ENCODE results near the gene CEBPZ.

Gene CEBPZ

GRCh38 chr2:37268111-37268510 is 36.7 kb upstream of the CEBPZ start:
- TF ChIP-seq FOXP2 (optimal IDR thresholded peaks at IDR 0.05; ENCODE audit: borderline replicate concordance, extremely low read depth, extremely low read length, insufficient read depth) (no peak), REST (IDR thresholded peaks at IDR 0.05; ENCODE audit: insufficient read depth in 1 of 2, low read depth in 2 of 2, low read length in 2 of 2) (peak; percentile 47 to 80; a peak in 3 of 4 replicates), TAF1 (IDR thresholded peaks at IDR 0.05; ENCODE audit: borderline replicate concordance, insufficient read depth, low read length) (no peak), POLR2AphosphoS5 (IDR thresholded peaks at IDR 0.05; ENCODE audit: low read depth, low read length) (no peak), SIN3A (IDR thresholded peaks at IDR 0.05; ENCODE audit: borderline replicate concordance, insufficient read depth, low read length) (no peak)

DNA sequence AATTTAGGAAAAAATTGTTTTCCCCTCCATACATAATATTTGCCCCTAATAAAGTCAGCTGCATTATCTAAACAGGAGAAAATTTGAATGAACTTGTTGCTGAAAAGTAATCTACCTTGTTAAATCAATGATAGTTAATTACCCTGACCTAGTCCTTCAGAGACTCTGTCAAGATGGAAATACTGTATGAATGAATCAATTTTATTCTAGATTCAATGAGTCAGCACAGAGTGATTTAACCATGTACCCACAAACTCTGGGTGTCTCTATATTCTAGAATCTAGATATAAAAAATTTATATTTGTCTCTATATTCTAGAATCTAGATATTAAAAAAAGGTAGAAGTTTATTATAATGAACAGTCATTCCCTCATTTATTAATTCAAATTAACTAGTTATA is 36.3 kb upstream of the CEBPZ start:
- TF ChIP-seq SIN3A (IDR thresholded peaks at IDR 0.05; ENCODE audit: borderline replicate concordance, insufficient read depth, low read length) (no peak), TAF1 (IDR thresholded peaks at IDR 0.05; ENCODE audit: borderline replicate concordance, insufficient read depth, low read length) (no peak), POLR2AphosphoS5 (IDR thresholded peaks at IDR 0.05; ENCODE audit: low read depth, low read length) (no peak), FOXP2 (optimal IDR thresholded peaks at IDR 0.05; ENCODE audit: borderline replicate concordance, extremely low read depth, extremely low read length, insufficient read depth) (no peak), REST (IDR thresholded peaks at IDR 0.05; ENCODE audit: insufficient read depth in 1 of 2, low read depth in 2 of 2, low read length in 2 of 2) (no peak)

DNA sequence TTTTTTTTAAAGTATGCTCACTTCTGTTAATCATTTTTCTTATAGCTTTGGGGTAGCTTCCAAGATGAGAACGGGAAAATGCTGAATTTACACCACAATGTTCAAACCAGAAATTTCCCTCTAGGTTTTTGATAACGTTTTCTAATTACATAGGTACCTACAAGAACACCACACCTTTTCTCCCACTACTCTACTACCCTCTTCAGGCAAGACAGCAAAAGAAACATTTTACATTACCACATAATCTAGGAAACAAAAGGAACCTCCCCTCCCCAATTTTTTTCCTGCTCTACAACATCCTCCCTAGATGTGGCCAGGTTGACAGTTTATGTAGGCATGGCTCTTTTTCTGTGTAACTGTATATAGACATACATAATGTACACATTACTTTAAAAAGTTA is 32.4 kb upstream of the CEBPZ start:
- TF ChIP-seq FOXP2 (optimal IDR thresholded peaks at IDR 0.05; ENCODE audit: borderline replicate concordance, extremely low read depth, extremely low read length, insufficient read depth) (no peak), TAF1 (IDR thresholded peaks at IDR 0.05; ENCODE audit: borderline replicate concordance, insufficient read depth, low read length) (no peak), REST (IDR thresholded peaks at IDR 0.05; ENCODE audit: insufficient read depth in 1 of 2, low read depth in 2 of 2, low read length in 2 of 2) (no peak), SIN3A (IDR thresholded peaks at IDR 0.05; ENCODE audit: borderline replicate concordance, insufficient read depth, low read length) (no peak), POLR2AphosphoS5 (IDR thresholded peaks at IDR 0.05; ENCODE audit: low read depth, low read length) (no peak)

- TF ChIP-seq REST (IDR thresholded peaks at IDR 0.05; ENCODE audit: insufficient read depth in 1 of 2, low read depth in 2 of 2, low read length in 2 of 2) (no peak), SIN3A (IDR thresholded peaks at IDR 0.05; ENCODE audit: borderline replicate concordance, insufficient read depth, low read length) (no peak), POLR2AphosphoS5 (IDR thresholded peaks at IDR 0.05; ENCODE audit: low read depth, low read length) (no peak), TAF1 (IDR thresholded peaks at IDR 0.05; ENCODE audit: borderline replicate concordance, insufficient read depth, low read length) (no peak), FOXP2 (optimal IDR thresholded peaks at IDR 0.05; ENCODE audit: borderline replicate concordance, extremely low read depth, extremely low read length, insufficient read depth) (no peak)
Measured at GRCh38 chr2:37262522-37262921, 31.1 kb upstream of the CEBPZ start.

Measured in PFSK-1 (cell line).